Measurements from ENCODE around the gene CCDC28A. TPM values are rescaled to one million over a fixed set of nuclear protein-coding genes. Genes with fewer than 3 reads are reported as not detected.

The CCDC28A gene
- total RNA-seq, 1 experiment from 2014 or later = 9.8 TPM

DNA sequence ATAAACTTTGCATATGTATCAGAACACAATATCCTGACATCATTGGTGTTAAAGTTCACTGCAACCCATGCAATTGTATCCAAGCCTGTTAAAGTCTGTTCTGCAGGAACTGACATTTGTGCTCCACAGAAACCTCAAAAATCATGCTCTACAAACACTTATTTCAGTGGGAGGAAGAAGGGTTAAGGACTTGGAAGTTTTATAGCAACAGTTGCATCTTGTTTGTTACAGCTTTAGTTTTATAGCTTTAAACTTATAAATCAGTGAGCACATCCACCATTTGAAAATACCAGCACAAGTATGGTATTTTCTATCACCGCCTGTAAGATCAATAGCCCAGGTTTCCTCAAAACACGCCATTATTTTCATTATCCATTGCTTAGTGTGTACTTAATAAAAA lies 23.2 kb downstream of the CCDC28A start:
- DNase-seq (ENCODE audit: low spot score) = no peak
- intact Hi-C loops (cut with micrococcal nuclease; ENCODE audit: unreplicated experiment) = no loop called here
- Histone ChIP-seq H3K27ac (ENCODE audit: low read depth, low read length, poor library complexity, severe bottlenecking) (no peak overlapping the region), H3K9me3 (ENCODE audit: low read depth, low read length, poor library complexity, severe bottlenecking) (no peaks in the 10 kb centered on the region), H3K4me3 (ENCODE audit: low read depth, low read length, poor library complexity, severe bottlenecking) (no peak overlapping the region), H3K27me3 (replicated peaks; ENCODE audit: insufficient read depth, low read depth, low read length, poor library complexity) (no peaks in the 10 kb centered on the region), H3K4me1 (ENCODE audit: insufficient read depth, low read length, poor library complexity, severe bottlenecking) (no peaks in the 10 kb centered on the region), H3K36me3 (ENCODE audit: insufficient read depth, low read length, poor library complexity, severe bottlenecking) (no peaks in the 10 kb centered on the region)
- no TSS peak for BruUV-seq (replicated peaks)
- no peak for TF ChIP-seq EZH2 (IDR thresholded peaks at IDR 0.05; ENCODE audit: borderline replicate concordance, low read depth, low read length, poor library complexity, severe bottlenecking)
- no peak for TF ChIP-seq CTCF (conservative IDR thresholded peaks at IDR 0.05; ENCODE audit: low read depth, low read length)
- ChIA-PET POLR2A (ENCODE audit: low non-redundant PET) (no interaction called here), CTCF (no interaction called here)

GRCh38 chr6:138797806-138798446 lies 24.4 kb downstream of the CCDC28A start:
- CTCF ChIA-PET = no interaction called here
- Histone ChIP-seq H3K36me3 (ENCODE audit: insufficient read depth, low read length, poor library complexity, severe bottlenecking) (no peaks in the 10 kb centered on the region), H3K27ac (ENCODE audit: low read depth, low read length, poor library complexity, severe bottlenecking) (no peak overlapping the region), H3K9me3 (ENCODE audit: low read depth, low read length, poor library complexity, severe bottlenecking) (no peaks in the 10 kb centered on the region), H3K27me3 (replicated peaks; ENCODE audit: insufficient read depth, low read depth, low read length, poor library complexity) (no peaks in the 10 kb centered on the region), H3K4me3 (ENCODE audit: low read depth, low read length, poor library complexity, severe bottlenecking) (no peak overlapping the region), H3K4me1 (ENCODE audit: insufficient read depth, low read length, poor library complexity, severe bottlenecking) (no peaks in the 10 kb centered on the region)
- no TSS peak for BruUV-seq (replicated peaks)
- intact Hi-C loops (cut with micrococcal nuclease; ENCODE audit: unreplicated experiment) = no loop called here
- POLR2A ChIA-PET (ENCODE audit: low non-redundant PET) = no interaction called here
- TF ChIP-seq EZH2 (IDR thresholded peaks at IDR 0.05; ENCODE audit: borderline replicate concordance, low read depth, low read length, poor library complexity, severe bottlenecking) = no peak
- TF ChIP-seq CTCF (conservative IDR thresholded peaks at IDR 0.05; ENCODE audit: low read depth, low read length) = no peak
- no peak for DNase-seq (ENCODE audit: low spot score)

GRCh38 chr6:138800377-138801150 lies 27.0 kb downstream of the CCDC28A start:
- BruUV-seq (replicated peaks) = no TSS peak
- TF ChIP-seq CTCF (conservative IDR thresholded peaks at IDR 0.05; ENCODE audit: low read depth, low read length) = no peak
- TF ChIP-seq EZH2 (IDR thresholded peaks at IDR 0.05; ENCODE audit: borderline replicate concordance, low read depth, low read length, poor library complexity, severe bottlenecking) = no peak
- ChIA-PET CTCF (no interaction called here), POLR2A (ENCODE audit: low non-redundant PET) (no interaction called here)
- Histone ChIP-seq H3K4me3 (ENCODE audit: low read depth, low read length, poor library complexity, severe bottlenecking) (no peak overlapping the region), H3K9me3 (ENCODE audit: low read depth, low read length, poor library complexity, severe bottlenecking) (no peaks in the 10 kb centered on the region), H3K36me3 (ENCODE audit: insufficient read depth, low read length, poor library complexity, severe bottlenecking) (no peaks in the 10 kb centered on the region), H3K27me3 (replicated peaks; ENCODE audit: insufficient read depth, low read depth, low read length, poor library complexity) (no peaks in the 10 kb centered on the region), H3K4me1 (ENCODE audit: insufficient read depth, low read length, poor library complexity, severe bottlenecking) (no peaks in the 10 kb centered on the region), H3K27ac (ENCODE audit: low read depth, low read length, poor library complexity, severe bottlenecking) (no peak overlapping the region)
- intact Hi-C loops (cut with micrococcal nuclease; ENCODE audit: unreplicated experiment) = no loop called here
- DNase-seq (ENCODE audit: low spot score) = peak; percentile 19
